ENCODE measurements around the gene TSPAN13. TPM values are rescaled to one million over a fixed set of nuclear protein-coding genes. Genes with fewer than 3 reads are reported as not detected.
A peak's percentile ranks its signal among the peaks of the same experiment; 100 is the strongest.
"Not testable (repeated sequence)": the region's sequence is repeated elsewhere in the genome, so short reads cannot be mapped to it uniquely, and the experiment has no call there.

Gene TSPAN13
- total RNA-seq, 2 donors from 2014 or later = 24.7 to 50.8 TPM

DNA sequence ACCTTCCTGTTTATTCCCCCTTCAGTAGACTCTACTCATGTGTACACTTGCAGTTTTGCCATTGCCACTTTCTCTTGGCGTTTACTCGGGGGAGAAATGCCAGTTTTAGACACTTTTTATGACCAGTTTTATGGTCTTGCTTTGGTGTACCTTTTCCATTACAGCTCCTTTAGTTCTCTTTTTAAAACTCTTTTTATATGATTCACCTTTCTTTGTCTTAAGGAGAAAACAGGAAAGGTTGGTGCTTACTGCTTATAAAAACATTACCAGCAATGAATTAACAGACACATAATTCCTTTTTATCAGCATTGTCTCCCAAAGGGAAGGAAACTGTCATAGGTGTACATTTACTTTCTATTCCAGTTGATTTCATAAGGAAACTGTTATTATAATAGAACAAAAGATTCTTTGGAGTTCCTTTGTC, 11.9 kb downstream of the TSPAN13 start:
- Histone ChIP-seq H3K27me3 (no peaks in the 10 kb centered on the region), H3K4me3 (no peak overlapping the region), H3K27ac (peak overlapping the region in 1 of 4 donors; percentile 27), H3K9me3 (no peaks in the 10 kb centered on the region), H3K36me3 (replicated peaks in 1 of 2; ENCODE audit: insufficient read depth in 1 of 2, low read depth in 2 of 2) (no peaks in the 10 kb centered on the region), H3K4me1 (peaks cover 25% of the 10 kb centered on the region)
- WGBS, 2 donors = 59% methylated on average over 2 of the region's 2 CpGs
- DNase-seq (no peak), ATAC-seq (no peak)
- TF ChIP-seq CTCF (IDR thresholded peaks at IDR 0.05) (no peak), POLR2A (IDR thresholded peaks at IDR 0.05) (no peak)
- intact Hi-C loops (cut with DNase I) = no loop called here

DNA sequence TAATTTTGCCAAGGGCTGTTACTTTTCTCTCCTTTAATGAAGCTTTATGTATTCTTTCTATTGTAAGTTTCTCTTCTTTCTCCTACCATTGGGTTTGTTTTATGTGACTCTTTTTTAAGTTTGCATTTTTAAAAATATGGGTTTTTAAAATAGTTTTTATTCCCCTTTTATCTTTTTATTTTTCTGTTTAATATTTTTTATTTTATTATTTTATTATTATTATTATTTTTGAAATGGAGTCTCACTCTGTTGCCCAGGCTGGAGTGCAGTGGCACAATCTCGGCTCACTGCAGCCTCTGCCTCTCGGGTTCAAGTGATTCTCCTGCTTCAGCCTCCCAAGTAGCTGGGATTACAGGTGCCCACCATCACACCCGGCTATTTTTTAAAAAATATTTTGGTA, 16.4 kb downstream of the TSPAN13 start:
- DNase-seq; H3K9me3 ChIP-seq; ATAC-seq; H3K4me3 ChIP-seq; H3K36me3 ChIP-seq (replicated peaks in 1 of 2; ENCODE audit: insufficient read depth in 1 of 2, low read depth in 2 of 2); H3K27me3 ChIP-seq; H3K27ac ChIP-seq; intact Hi-C loops (cut with DNase I): not testable (repeated sequence)
- 97 to 99% methylated on average over 3 of the region's 3 CpGs for WGBS, 2 donors
- peaks cover 15% of the 10 kb centered on the region for H3K4me1 ChIP-seq

DNA sequence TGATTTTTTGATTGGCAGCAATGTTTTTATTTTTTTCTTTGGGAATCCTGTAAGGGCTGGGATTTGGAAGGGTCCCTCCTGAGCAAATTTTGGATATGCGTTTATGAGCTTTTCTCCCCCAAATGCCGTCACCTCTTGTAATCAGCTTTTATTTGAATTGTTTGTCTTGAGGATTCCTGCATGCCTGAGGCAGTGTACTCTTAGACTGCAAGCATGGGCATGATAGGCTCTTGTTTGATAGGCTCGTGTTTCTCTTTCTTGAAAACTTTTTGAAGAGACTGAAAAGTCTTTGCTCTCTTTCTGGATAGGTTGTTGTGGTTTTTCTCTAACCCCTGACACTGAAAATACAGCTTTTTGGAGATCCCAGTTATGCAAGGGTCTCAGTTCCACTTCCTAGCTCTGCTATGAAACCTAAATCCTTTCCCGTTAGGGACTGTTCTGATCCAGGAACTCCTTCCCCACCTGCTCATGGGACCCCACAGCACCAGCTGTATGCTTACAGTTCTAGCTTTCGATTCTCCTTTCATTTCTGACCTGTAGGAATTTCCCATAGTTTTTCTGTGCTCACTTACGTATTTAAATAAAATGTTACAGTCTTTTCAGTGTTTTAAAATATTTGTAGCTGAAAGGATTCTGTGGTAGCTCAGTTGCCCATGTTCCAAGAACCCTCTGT, 17.2 kb downstream of the TSPAN13 start:
- Histone ChIP-seq H3K4me1 (peaks cover 8% of the 10 kb centered on the region), H3K9me3 (no peaks in the 10 kb centered on the region), H3K36me3 (replicated peaks in 1 of 2; ENCODE audit: insufficient read depth in 1 of 2, low read depth in 2 of 2) (no peaks in the 10 kb centered on the region), H3K27ac (no peak overlapping the region), H3K27me3 (no peaks in the 10 kb centered on the region), H3K4me3 (no peak overlapping the region)
- DNase-seq (no peak), ATAC-seq (no peak)
- intact Hi-C loops (cut with DNase I) = no loop called here
- WGBS, 2 donors = 63 to 79% methylated on average over 6 of the region's 6 CpGs
- TF ChIP-seq CTCF (IDR thresholded peaks at IDR 0.05) = no peak
- no peak for TF ChIP-seq POLR2A (IDR thresholded peaks at IDR 0.05)

DNA sequence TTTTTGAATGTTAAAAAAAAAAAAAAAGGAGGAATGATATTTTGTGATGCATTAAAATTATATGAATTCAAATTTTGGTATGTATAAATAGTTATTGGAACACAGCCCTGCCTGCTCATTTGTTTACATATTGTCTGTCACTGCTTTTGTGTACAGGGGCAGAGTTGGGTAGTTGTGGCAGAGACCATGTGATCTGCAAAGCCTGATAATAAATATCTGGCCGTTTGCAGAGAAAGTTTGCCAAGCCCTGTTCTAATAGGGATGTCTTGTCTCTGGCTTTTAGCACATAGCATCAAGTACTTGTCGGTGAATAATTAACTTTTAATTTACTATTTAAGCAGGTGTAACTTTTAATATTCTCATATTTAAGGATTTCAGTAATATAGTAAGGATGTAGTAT, 19.8 kb downstream of the TSPAN13 start:
- H3K4me3 ChIP-seq = no peak overlapping the region
- TF ChIP-seq POLR2A (IDR thresholded peaks at IDR 0.05) (no peak), CTCF (IDR thresholded peaks at IDR 0.05) (no peak)
- WGBS, 2 donors = 28 to 32% methylated on average over 2 of the region's 2 CpGs
- DNase-seq (no peak), ATAC-seq (no peak)
- H3K27ac ChIP-seq = no peak overlapping the region
- H3K4me1 ChIP-seq = peaks cover 8% of the 10 kb centered on the region
- H3K27me3 ChIP-seq = no peaks in the 10 kb centered on the region
- no peaks in the 10 kb centered on the region for H3K36me3 ChIP-seq (replicated peaks in 1 of 2; ENCODE audit: insufficient read depth in 1 of 2, low read depth in 2 of 2)
- H3K9me3 ChIP-seq = no peaks in the 10 kb centered on the region
- intact Hi-C loops (cut with DNase I) = no loop called here

DNA sequence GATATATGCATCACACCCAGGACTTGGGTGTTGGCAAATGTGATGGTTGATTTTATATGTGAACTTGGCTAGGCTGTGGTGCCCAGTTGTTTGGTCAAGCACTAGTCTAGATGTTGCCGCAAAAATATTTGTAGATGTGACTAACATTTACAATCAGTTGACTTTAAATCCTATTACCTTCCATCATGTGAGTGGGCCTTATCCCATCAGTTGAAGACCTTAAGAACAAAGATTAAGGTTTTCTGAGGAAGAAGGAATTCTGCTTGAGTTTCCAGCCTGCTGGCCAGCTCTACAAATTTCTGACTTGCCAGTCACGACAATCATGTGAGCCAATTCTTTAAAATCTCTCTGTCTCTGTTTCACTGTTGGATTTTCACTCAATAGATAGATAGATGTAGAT, 20.3 kb downstream of the TSPAN13 start:
- H3K4me1 ChIP-seq = peaks cover 8% of the 10 kb centered on the region
- TF ChIP-seq POLR2A (IDR thresholded peaks at IDR 0.05) = no peak

DNA sequence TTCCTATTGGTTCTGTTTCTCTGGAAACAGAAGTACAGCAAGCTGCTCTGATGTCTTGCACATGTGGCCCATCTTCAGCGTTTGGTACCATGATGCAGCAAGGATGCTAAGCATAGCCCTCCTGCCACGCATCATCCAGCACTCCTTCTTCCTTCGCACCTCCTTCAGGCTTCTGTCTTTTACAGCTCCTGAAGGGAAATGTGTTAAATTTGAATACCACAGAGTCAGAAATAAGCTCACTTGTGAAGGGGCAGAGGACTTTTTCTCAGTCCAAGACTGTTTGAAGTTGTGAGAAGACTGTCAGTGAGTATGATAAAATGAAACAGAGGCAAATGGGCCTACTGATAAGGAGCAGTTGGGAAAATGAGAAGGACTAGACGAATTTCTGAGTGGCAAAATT, 20.7 kb downstream of the TSPAN13 start:
- ATAC-seq = no peak

More for the DNA sequence above, 20.3 kb downstream of the TSPAN13 start:
- H3K36me3 ChIP-seq (replicated peaks in 1 of 2; ENCODE audit: insufficient read depth in 1 of 2, low read depth in 2 of 2) = no peaks in the 10 kb centered on the region
- no peaks in the 10 kb centered on the region for H3K9me3 ChIP-seq
- 86 to 90% methylated on average over 2 of the region's 2 CpGs for WGBS, 2 donors
- H3K27me3 ChIP-seq = no peaks in the 10 kb centered on the region
- no peak overlapping the region for H3K4me3 ChIP-seq
- H3K27ac ChIP-seq = no peak overlapping the region
- intact Hi-C loops (cut with DNase I) = no loop called here
- DNase-seq = no peak
- no peak for ATAC-seq

More for the DNA sequence above, 20.7 kb downstream of the TSPAN13 start:
- H3K4me3 ChIP-seq = no peak overlapping the region
- intact Hi-C loops (cut with DNase I) = no loop called here
- no peak for DNase-seq
- 65 to 69% methylated on average over 4 of the region's 4 CpGs for WGBS, 2 donors
- H3K4me1 ChIP-seq = peaks cover 8% of the 10 kb centered on the region
- TF ChIP-seq POLR2A (IDR thresholded peaks at IDR 0.05) = no peak
- H3K9me3 ChIP-seq = no peaks in the 10 kb centered on the region
- no peaks in the 10 kb centered on the region for H3K27me3 ChIP-seq
- no peaks in the 10 kb centered on the region for H3K36me3 ChIP-seq (replicated peaks in 1 of 2; ENCODE audit: insufficient read depth in 1 of 2, low read depth in 2 of 2)
- H3K27ac ChIP-seq = no peak overlapping the region
